ENCODE data around the gene GREB1L. TPM values are rescaled to one million over a fixed set of nuclear protein-coding genes. Genes with fewer than 3 reads are reported as not detected.

GREB1L gene
- polyA plus RNA-seq, 3 donors from 2014 or later = 0.21 TPM; not detected in 2

- H3K36me3 Mint-ChIP-seq = no peaks in the 10 kb centered on the region
- no peak for DNase-seq
- no peak overlapping the region for H3K4me3 Mint-ChIP-seq
- no peak overlapping the region for H3K27ac Mint-ChIP-seq
- H3K27me3 Mint-ChIP-seq (ENCODE audit: low read depth in 3 of 3) = peaks cover 0 to 13% (median 5%) of the 10 kb centered on the region in 3 donors
- no peaks in the 10 kb centered on the region for H3K9me3 Mint-ChIP-seq
- no peaks in the 10 kb centered on the region for H3K4me1 Mint-ChIP-seq
Observed at GRCh38 chr18:21454725-21455124, 212.7 kb downstream of the GREB1L start.

- Mint-ChIP-seq H3K27ac (no peak overlapping the region), H3K4me3 (no peak overlapping the region), H3K36me3 (no peaks in the 10 kb centered on the region), H3K27me3 (ENCODE audit: low read depth in 3 of 3) (peaks cover 0 to 12% (median 5%) of the 10 kb centered on the region in 3 donors), H3K9me3 (no peaks in the 10 kb centered on the region), H3K4me1 (no peaks in the 10 kb centered on the region)
- no peak for DNase-seq
Observed at GRCh38 chr18:21456428-21457178, 214.6 kb downstream of the GREB1L start.

GRCh38 chr18:21457179-21457535, 215.1 kb downstream of the GREB1L start:
- no peaks in the 10 kb centered on the region for H3K4me1 Mint-ChIP-seq
- no peaks in the 10 kb centered on the region for H3K9me3 Mint-ChIP-seq
- H3K36me3 Mint-ChIP-seq = no peaks in the 10 kb centered on the region
- DNase-seq = no peak
- peaks cover 0 to 10% (median 5%) of the 10 kb centered on the region in 3 donors for H3K27me3 Mint-ChIP-seq (ENCODE audit: low read depth in 3 of 3)
- H3K27ac Mint-ChIP-seq = no peak overlapping the region
- no peak overlapping the region for H3K4me3 Mint-ChIP-seq

GRCh38 chr18:21458310-21458709, 216.3 kb downstream of the GREB1L start:
- peaks cover 0 to 7% (median 5%) of the 10 kb centered on the region in 3 donors for H3K27me3 Mint-ChIP-seq (ENCODE audit: low read depth in 3 of 3)
- H3K9me3 Mint-ChIP-seq = no peaks in the 10 kb centered on the region
- H3K4me1 Mint-ChIP-seq = no peaks in the 10 kb centered on the region
- no peak overlapping the region for H3K4me3 Mint-ChIP-seq
- no peak for DNase-seq
- H3K36me3 Mint-ChIP-seq = no peaks in the 10 kb centered on the region
- H3K27ac Mint-ChIP-seq = no peak overlapping the region

- H3K4me1 Mint-ChIP-seq = no peaks in the 10 kb centered on the region
- H3K36me3 Mint-ChIP-seq = no peaks in the 10 kb centered on the region
- H3K4me3 Mint-ChIP-seq = no peak overlapping the region
- DNase-seq = no peak
- H3K9me3 Mint-ChIP-seq = no peaks in the 10 kb centered on the region
- no peak overlapping the region for H3K27ac Mint-ChIP-seq
- peaks cover 0 to 7% (median 5%) of the 10 kb centered on the region in 3 donors for H3K27me3 Mint-ChIP-seq (ENCODE audit: low read depth in 3 of 3)
Observed at GRCh38 chr18:21458788-21459187, 216.8 kb downstream of the GREB1L start.

- no peak overlapping the region for H3K4me3 Mint-ChIP-seq
Observed at GRCh38 chr18:21459706-21460286, 217.8 kb downstream of the GREB1L start.

GRCh38 chr18:21461460-21461859, 219.4 kb downstream of the GREB1L start:
- Mint-ChIP-seq H3K4me1 (no peaks in the 10 kb centered on the region), H3K9me3 (no peaks in the 10 kb centered on the region), H3K27ac (no peak overlapping the region), H3K27me3 (ENCODE audit: low read depth in 3 of 3) (peaks cover 2 to 5% (median 4%) of the 10 kb centered on the region in 3 donors), H3K36me3 (no peaks in the 10 kb centered on the region), H3K4me3 (no peak overlapping the region)
- no peak for DNase-seq

More at GRCh38 chr18:21459706-21460286, 217.8 kb downstream of the GREB1L start:
- Mint-ChIP-seq H3K27ac (no peak overlapping the region), H3K4me1 (no peaks in the 10 kb centered on the region), H3K36me3 (no peaks in the 10 kb centered on the region), H3K27me3 (ENCODE audit: low read depth in 3 of 3) (peaks cover 2 to 7% (median 5%) of the 10 kb centered on the region in 3 donors), H3K9me3 (no peaks in the 10 kb centered on the region)
- DNase-seq = no peak

GRCh38 chr18:21463718-21464117, 221.7 kb downstream of the GREB1L start:
- peaks cover 2 to 4% (median 3%) of the 10 kb centered on the region in 3 donors for H3K27me3 Mint-ChIP-seq (ENCODE audit: low read depth in 3 of 3)
- no peak overlapping the region for H3K27ac Mint-ChIP-seq
- no peak for DNase-seq
- H3K4me3 Mint-ChIP-seq = no peak overlapping the region
- no peaks in the 10 kb centered on the region for H3K4me1 Mint-ChIP-seq
- no peaks in the 10 kb centered on the region for H3K36me3 Mint-ChIP-seq
- H3K9me3 Mint-ChIP-seq = no peaks in the 10 kb centered on the region

- no peaks in the 10 kb centered on the region for H3K4me1 Mint-ChIP-seq
- H3K9me3 Mint-ChIP-seq = peaks cover 0 to 1% (median 0%) of the 10 kb centered on the region in 6 donors
- H3K27ac Mint-ChIP-seq = no peak overlapping the region
- no peaks in the 10 kb centered on the region for H3K36me3 Mint-ChIP-seq
- H3K4me3 Mint-ChIP-seq = no peak overlapping the region
- no peak for DNase-seq
- H3K27me3 Mint-ChIP-seq (ENCODE audit: low read depth in 3 of 3) = peaks cover 0 to 4% (median 2%) of the 10 kb centered on the region in 3 donors
Observed at GRCh38 chr18:21468514-21469164, 226.6 kb downstream of the GREB1L start.

- Mint-ChIP-seq H3K36me3 (no peaks in the 10 kb centered on the region), H3K27me3 (ENCODE audit: low read depth in 3 of 3) (peaks cover 0 to 17% (median 0%) of the 10 kb centered on the region in 3 donors), H3K9me3 (peaks cover 0 to 2% (median 0%) of the 10 kb centered on the region in 6 donors), H3K4me1 (no peaks in the 10 kb centered on the region), H3K4me3 (no peak overlapping the region), H3K27ac (no peak overlapping the region)
- DNase-seq = no peak
Observed at GRCh38 chr18:21472741-21473140, 230.7 kb downstream of the GREB1L start.

GRCh38 chr18:21474621-21475020, 232.6 kb downstream of the GREB1L start:
- Mint-ChIP-seq H3K9me3 (peaks cover 0 to 2% (median 0%) of the 10 kb centered on the region in 6 donors), H3K27me3 (ENCODE audit: low read depth in 3 of 3) (peaks cover 0 to 17% (median 0%) of the 10 kb centered on the region in 3 donors), H3K36me3 (no peaks in the 10 kb centered on the region), H3K4me1 (no peaks in the 10 kb centered on the region), H3K27ac (no peak overlapping the region), H3K4me3 (no peak overlapping the region)
- no peak for DNase-seq

- no peaks in the 10 kb centered on the region for H3K4me1 Mint-ChIP-seq
- H3K9me3 Mint-ChIP-seq = no peaks in the 10 kb centered on the region
- peaks cover 2 to 17% (median 4%) of the 10 kb centered on the region in 3 donors for H3K27me3 Mint-ChIP-seq (ENCODE audit: low read depth in 3 of 3)
- H3K4me3 Mint-ChIP-seq = no peak overlapping the region
- H3K27ac Mint-ChIP-seq = no peak overlapping the region
- no peak for DNase-seq
- no peaks in the 10 kb centered on the region for H3K36me3 Mint-ChIP-seq
Observed at GRCh38 chr18:21479721-21480120, 237.7 kb downstream of the GREB1L start.

- Mint-ChIP-seq H3K36me3 (no peaks in the 10 kb centered on the region), H3K27ac (no peak overlapping the region), H3K27me3 (ENCODE audit: low read depth in 3 of 3) (peaks cover 2 to 7% (median 4%) of the 10 kb centered on the region in 3 donors), H3K9me3 (no peaks in the 10 kb centered on the region), H3K4me1 (no peaks in the 10 kb centered on the region), H3K4me3 (no peak overlapping the region)
- DNase-seq = no peak
Observed at GRCh38 chr18:21481739-21482138, 239.7 kb downstream of the GREB1L start.

GRCh38 chr18:21483051-21483450, 241.0 kb downstream of the GREB1L start:
- no peaks in the 10 kb centered on the region for H3K9me3 Mint-ChIP-seq
- H3K27ac Mint-ChIP-seq = no peak overlapping the region
- H3K27me3 Mint-ChIP-seq (ENCODE audit: low read depth in 3 of 3) = peaks cover 2 to 4% (median 4%) of the 10 kb centered on the region in 3 donors
- DNase-seq = no peak
- H3K4me3 Mint-ChIP-seq = no peak overlapping the region
- H3K4me1 Mint-ChIP-seq = no peaks in the 10 kb centered on the region
- H3K36me3 Mint-ChIP-seq = no peaks in the 10 kb centered on the region

Data from immature natural killer cell (primary cell).